Panc1 (cell line): Measurements from ENCODE around the gene RBM19. TPM values are rescaled to one million over a fixed set of nuclear protein-coding genes. Genes with fewer than 3 reads are reported as not detected.

Source experiments
- ATAC-seq: fragments of 200-7000 bp; cut with Tn5 transposase; 2 replicates; pipeline ENCODE4 v1.9.1; 2020; ENCODE audit warnings: mild to moderate bottlenecking, moderate library complexity
- BruUV-seq: library from RNA; stranded (reverse); fragments of 400-500 nt; replicated peaks from 2 replicates; lab custom pipeline; 2021; lab: Mats Ljungman, UMichigan
- CTCF ChIA-PET: fragments of 300-600 bp; sonication (Branson Sonifier 250); formaldehyde crosslinking; loops from one replicate; lab custom pipeline; 2022; ENCODE audit warnings: antibody characterized with exemption; lab: Charles Lee
- POLR2A ChIA-PET: fragments of 300-600 bp; sonication (Branson Sonifier 250); formaldehyde crosslinking; loops from one replicate; lab custom pipeline; 2022; ENCODE audit warnings: antibody characterized with exemption; lab: Charles Lee
- DNase-seq: peaks from one replicate; pipeline ENCODE4 v3.0.0-alpha.2; 2010; ENCODE audit warnings: low read depth, low spot score
- H3K27ac ChIP-seq: 2 replicates; pipeline ENCODE4 v1.5.1; 2011; ENCODE audit warnings: mild to moderate bottlenecking, low read length, inconsistent platforms
- H3K27me3 ChIP-seq: fragments of 200-500 bp; sonication (Bioruptor generic); 2 replicates; pipeline ENCODE4 v1.6.0; 2014; ENCODE audit warnings: low read length, inconsistent platforms; ENCODE audit not compliant: control insufficient read depth, insufficient read depth
- H3K36me3 ChIP-seq: fragments of 200-500 bp; sonication (Bioruptor generic); 2 replicates; pipeline ENCODE4 v1.5.1; 2014; ENCODE audit warnings: inconsistent platforms, mild to moderate bottlenecking, low read length, moderate library complexity; ENCODE audit not compliant: control insufficient read depth, insufficient read depth
- H3K4me1 ChIP-seq: 2 replicates; pipeline ENCODE4 v1.5.1; 2011; ENCODE audit warnings: inconsistent platforms, mild to moderate bottlenecking, low read length, moderate library complexity; ENCODE audit not compliant: control insufficient read depth, insufficient read depth
- H3K4me3 ChIP-seq, 2 experiments: 2 replicates each; pipeline ENCODE4 v1.5.1; 2011 to 2012; ENCODE audit warnings: low read depth in 2 of 2, low read length in 2 of 2, mild to moderate bottlenecking in 2 of 2, inconsistent platforms in 1 of 2, moderate library complexity in 1 of 2
- H3K9me3 ChIP-seq: fragments of 200-500 bp; sonication (Bioruptor generic); 2 replicates; pipeline ENCODE4 v1.5.1; 2014; ENCODE audit warnings: low read depth, mild to moderate bottlenecking, inconsistent platforms, low read length, moderate library complexity; ENCODE audit not compliant: control insufficient read depth, insufficient read depth
- POLR2AphosphoS5 ChIP-seq: IDR thresholded peaks from 2 replicates; pipeline ENCODE4 v1.6.1; 2012; ENCODE audit warnings: mild to moderate bottlenecking, low read depth, low read length, moderate library complexity
- SIN3A ChIP-seq: IDR thresholded peaks from 2 replicates; pipeline ENCODE4 v1.6.1; 2012; ENCODE audit warnings: low read depth, mild to moderate bottlenecking, low read length, moderate library complexity, borderline replicate concordance; ENCODE audit not compliant: insufficient read depth
- TCF7L2 ChIP-seq: IDR thresholded peaks from 2 replicates; pipeline ENCODE4 v1.6.1; 2011; ENCODE audit warnings: mild to moderate bottlenecking, low read depth, low read length, inconsistent platforms
- in situ Hi-C: cut with HindIII; loops from 2 replicates; pipeline ENCODE4 v1.10.0; 2016; ENCODE audit warnings: low sequenced_read_pairs, low pct_unique_long_range_greater_than_20kb
- intact Hi-C: fragments of 100-400 bp; cut with micrococcal nuclease; formaldehyde crosslinking; loops from one replicate; pipeline ENCODE4 v1.10.0; 2022; ENCODE audit not compliant: unreplicated experiment
- total RNA-seq: library from RNA; stranded (reverse); gene quantifications from one replicate; pipeline ENCODE4 v1.2.1, GENCODE V29; 2021; ENCODE audit not compliant: unreplicated experiment
- TF ChIP-seq, protein P1 (sequence below): fragments of 450-650 bp; IDR thresholded peaks from 2 replicates; pipeline ENCODE4 v1.5.1; 2017; ENCODE audit warnings: mild to moderate bottlenecking
- TF ChIP-seq, protein P2 (sequence below), 2 experiments: IDR thresholded peaks; 2 replicates each; pipeline ENCODE4 v1.6.1; 2011 to 2012; ENCODE audit warnings: low read depth in 2 of 2, control low read depth in 1 of 2, low read length in 1 of 2, mild to moderate bottlenecking in 1 of 2, moderate library complexity in 1 of 2; ENCODE audit not compliant: insufficient read depth in 1 of 2

RBM19 gene
- total RNA-seq, 1 experiment from 2014 or later, result 44.8 TPM

DNA sequence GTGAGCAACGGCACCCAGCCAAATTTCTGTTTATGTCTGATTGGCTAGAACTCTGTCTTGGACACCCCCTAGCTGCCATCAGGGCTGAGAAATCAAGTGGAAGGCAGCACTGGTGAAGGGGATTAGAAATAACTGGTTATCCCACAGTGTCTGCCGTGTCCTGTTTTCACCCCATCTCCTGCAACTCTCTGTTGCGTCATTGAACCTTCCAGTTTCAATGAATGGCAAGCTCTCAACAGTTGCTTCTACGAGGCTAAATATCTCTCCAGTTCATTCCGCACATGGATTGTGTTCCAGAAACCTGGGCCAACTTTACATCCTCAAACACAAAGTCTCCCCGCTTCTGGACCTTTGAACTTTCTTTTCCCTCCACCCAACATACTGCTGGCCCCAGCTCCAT, 173.7 kb downstream of the RBM19 start:
- no peak for ATAC-seq
- DNase-seq, result no peak
- BruUV-seq, result no TSS peak
- intact Hi-C loops, result no loop called here
- TF ChIP-seq, protein P1, sequence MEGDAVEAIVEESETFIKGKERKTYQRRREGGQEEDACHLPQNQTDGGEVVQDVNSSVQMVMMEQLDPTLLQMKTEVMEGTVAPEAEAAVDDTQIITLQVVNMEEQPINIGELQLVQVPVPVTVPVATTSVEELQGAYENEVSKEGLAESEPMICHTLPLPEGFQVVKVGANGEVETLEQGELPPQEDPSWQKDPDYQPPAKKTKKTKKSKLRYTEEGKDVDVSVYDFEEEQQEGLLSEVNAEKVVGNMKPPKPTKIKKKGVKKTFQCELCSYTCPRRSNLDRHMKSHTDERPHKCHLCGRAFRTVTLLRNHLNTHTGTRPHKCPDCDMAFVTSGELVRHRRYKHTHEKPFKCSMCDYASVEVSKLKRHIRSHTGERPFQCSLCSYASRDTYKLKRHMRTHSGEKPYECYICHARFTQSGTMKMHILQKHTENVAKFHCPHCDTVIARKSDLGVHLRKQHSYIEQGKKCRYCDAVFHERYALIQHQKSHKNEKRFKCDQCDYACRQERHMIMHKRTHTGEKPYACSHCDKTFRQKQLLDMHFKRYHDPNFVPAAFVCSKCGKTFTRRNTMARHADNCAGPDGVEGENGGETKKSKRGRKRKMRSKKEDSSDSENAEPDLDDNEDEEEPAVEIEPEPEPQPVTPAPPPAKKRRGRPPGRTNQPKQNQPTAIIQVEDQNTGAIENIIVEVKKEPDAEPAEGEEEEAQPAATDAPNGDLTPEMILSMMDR, result no peak
- TF ChIP-seq TCF7L2 (no peak), SIN3A (no peak), POLR2AphosphoS5 (no peak)
- TF ChIP-seq, protein P2, sequence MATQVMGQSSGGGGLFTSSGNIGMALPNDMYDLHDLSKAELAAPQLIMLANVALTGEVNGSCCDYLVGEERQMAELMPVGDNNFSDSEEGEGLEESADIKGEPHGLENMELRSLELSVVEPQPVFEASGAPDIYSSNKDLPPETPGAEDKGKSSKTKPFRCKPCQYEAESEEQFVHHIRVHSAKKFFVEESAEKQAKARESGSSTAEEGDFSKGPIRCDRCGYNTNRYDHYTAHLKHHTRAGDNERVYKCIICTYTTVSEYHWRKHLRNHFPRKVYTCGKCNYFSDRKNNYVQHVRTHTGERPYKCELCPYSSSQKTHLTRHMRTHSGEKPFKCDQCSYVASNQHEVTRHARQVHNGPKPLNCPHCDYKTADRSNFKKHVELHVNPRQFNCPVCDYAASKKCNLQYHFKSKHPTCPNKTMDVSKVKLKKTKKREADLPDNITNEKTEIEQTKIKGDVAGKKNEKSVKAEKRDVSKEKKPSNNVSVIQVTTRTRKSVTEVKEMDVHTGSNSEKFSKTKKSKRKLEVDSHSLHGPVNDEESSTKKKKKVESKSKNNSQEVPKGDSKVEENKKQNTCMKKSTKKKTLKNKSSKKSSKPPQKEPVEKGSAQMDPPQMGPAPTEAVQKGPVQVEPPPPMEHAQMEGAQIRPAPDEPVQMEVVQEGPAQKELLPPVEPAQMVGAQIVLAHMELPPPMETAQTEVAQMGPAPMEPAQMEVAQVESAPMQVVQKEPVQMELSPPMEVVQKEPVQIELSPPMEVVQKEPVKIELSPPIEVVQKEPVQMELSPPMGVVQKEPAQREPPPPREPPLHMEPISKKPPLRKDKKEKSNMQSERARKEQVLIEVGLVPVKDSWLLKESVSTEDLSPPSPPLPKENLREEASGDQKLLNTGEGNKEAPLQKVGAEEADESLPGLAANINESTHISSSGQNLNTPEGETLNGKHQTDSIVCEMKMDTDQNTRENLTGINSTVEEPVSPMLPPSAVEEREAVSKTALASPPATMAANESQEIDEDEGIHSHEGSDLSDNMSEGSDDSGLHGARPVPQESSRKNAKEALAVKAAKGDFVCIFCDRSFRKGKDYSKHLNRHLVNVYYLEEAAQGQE (IDR thresholded peaks at IDR 0.05; ENCODE audit: insufficient read depth in 1 of 2, low read depth in 2 of 2, low read length in 1 of 2), result no peak
- Histone ChIP-seq H3K9me3 (no peaks in the 10 kb centered on the region), H3K4me1 (no peaks in the 10 kb centered on the region), H3K4me3 (no peak overlapping the region), H3K27ac (no peak overlapping the region), H3K27me3 (no peaks in the 10 kb centered on the region), H3K36me3 (no peaks in the 10 kb centered on the region)
- ChIA-PET POLR2A (no interaction called here), CTCF (interaction anchor here (0.7 kb wide), 1 partner anchor 28 kb away, joined by 3 read pairs; no protein-coding TSS in a partner anchor)
- in situ Hi-C loops, result no loop called here

DNA sequence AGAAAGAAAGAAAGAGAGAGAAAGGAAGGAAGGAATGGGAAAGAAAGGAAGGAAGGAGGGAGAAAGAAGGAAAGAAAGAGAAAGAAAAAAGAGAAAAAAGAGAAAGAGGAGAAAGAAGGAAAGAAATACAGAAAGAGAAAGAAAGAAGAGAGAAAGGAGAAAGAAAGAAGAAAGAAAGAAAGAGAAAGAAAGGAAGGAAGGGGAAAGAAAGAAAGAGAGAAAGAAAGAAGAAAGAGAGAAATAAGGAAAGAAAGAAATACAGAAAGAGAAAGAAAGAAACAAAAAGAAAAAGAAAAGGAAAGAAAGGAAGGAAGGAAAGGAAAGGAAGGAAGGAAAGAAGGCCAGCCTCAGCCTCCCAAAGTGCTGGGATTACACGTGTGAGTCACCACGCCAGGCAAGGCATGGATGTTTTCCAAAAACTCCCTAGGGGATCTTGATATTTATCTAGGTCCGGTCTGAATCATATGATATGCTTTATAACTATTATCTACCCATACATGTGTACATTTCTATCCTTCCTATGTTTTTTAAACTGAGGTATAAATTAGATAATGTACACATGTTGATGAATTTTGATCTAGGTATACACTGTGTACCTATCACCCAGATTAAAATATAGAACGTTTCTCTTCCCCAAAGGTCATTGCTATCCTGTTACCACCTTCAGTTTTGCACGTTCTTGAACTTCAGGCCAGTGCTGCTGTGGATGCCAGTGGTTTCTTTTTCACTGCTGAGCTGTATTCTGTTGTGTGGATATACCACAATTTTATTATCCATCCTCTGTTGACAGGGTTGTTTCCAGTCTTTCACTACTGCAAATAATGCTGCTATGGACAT, 177.9 kb downstream of the RBM19 start:
- no peaks in the 10 kb centered on the region; the same call in 1 of the 2 replicates for H3K4me1 ChIP-seq
- peaks cover 6% of the 10 kb centered on the region; the same call in 1 of the 2 replicates for H3K27me3 ChIP-seq
- DNase-seq (no peak), ATAC-seq (no peak)
- TF ChIP-seq SIN3A, result no peak
- TF ChIP-seq, protein P1, result no peak
- no peak for TF ChIP-seq POLR2AphosphoS5
- H3K36me3 ChIP-seq, result no peaks in the 10 kb centered on the region
- no peak overlapping the region for H3K27ac ChIP-seq
- POLR2A ChIA-PET, result no interaction called here
- intact Hi-C loops, result no loop called here
- CTCF ChIA-PET, result interaction anchor here (0.7 kb wide), 1 partner anchor 157 kb away, joined by 3 read pairs; no protein-coding TSS in a partner anchor
- no TSS peak for BruUV-seq
- in situ Hi-C loops, result no loop called here
- H3K9me3 ChIP-seq, result no peaks in the 10 kb centered on the region
- no peak overlapping the region for H3K4me3 ChIP-seq
